GM13977 (cell line): ENCODE measurements around the gene MYL6B.
A peak's percentile ranks its signal among the peaks of the same experiment; 100 is the strongest.

Experiments
- DNase-seq: peaks from one replicate; pipeline ENCODE4 v3.0.0; 2012; ENCODE audit warnings: low spot score
- CTCF ChIP-seq: IDR thresholded peaks from 2 replicates; pipeline ENCODE4 v1.5.1; 2012; ENCODE audit warnings: mild to moderate bottlenecking, control low read depth; ENCODE audit not compliant: insufficient read depth; ENCODE audit errors: extremely low read depth, missing control alignments
- in situ Hi-C: fragments of 300-500 bp; cut with MboI; formaldehyde crosslinking; loops from one replicate; pipeline ENCODE4 v1.12.0; 2022; ENCODE audit warnings: low sequenced_read_pairs, low pct_unique_long_range_greater_than_20kb, mixed read lengths, inconsistent platforms; ENCODE audit not compliant: unreplicated experiment

Gene MYL6B

GRCh38 chr12:56152132-56152755, at the start of gene MYL6B:
Gene MYL6B (plus strand): TSS chr12:56152587. CDS start chr12:56153919, 1,332 bp downstream.
- no peak for TF ChIP-seq CTCF
- DNase-seq: peak; percentile 91
- in situ Hi-C loops: no loop called here

GRCh38 chr12:56102683-56103065, 49.7 kb upstream of the MYL6B start:
- DNase-seq: no peak
- in situ Hi-C loops: no loop called here
- no peak for TF ChIP-seq CTCF

GRCh38 chr12:56103066-56103711, 49.2 kb upstream of the MYL6B start:
- in situ Hi-C loops: no loop called here
- no peak for TF ChIP-seq CTCF
- no peak for DNase-seq

GRCh38 chr12:56103823-56104108, 48.6 kb upstream of the MYL6B start:
- no peak for DNase-seq
- in situ Hi-C loops: no loop called here
- no peak for TF ChIP-seq CTCF

- TF ChIP-seq CTCF: no peak
- DNase-seq: peak; percentile 95
- in situ Hi-C loops: no loop called here
These were observed 48.1 kb upstream of the MYL6B start, which contains the start of gene PA2G4 for GRCh38 chr12:56104109-56104814. Gene PA2G4 (plus strand): TSS chr12:56104559. CDS start chr12:56104738, 179 bp downstream.

GRCh38 chr12:56104815-56105608, 47.4 kb upstream of the MYL6B start:
- in situ Hi-C loops: no loop called here
- TF ChIP-seq CTCF: no peak
- no peak for DNase-seq
